HEK293 (cell line): ENCODE results near the gene OR1F1.
A peak's percentile ranks its signal among the peaks of the same experiment; 100 is the strongest.

Source experiments
- BCL6B ChIP-seq: fragments of 450-650 bp; formaldehyde crosslinking; IDR thresholded peaks from 2 replicates; pipeline ENCODE4 v1.5.1; 2017; ENCODE audit warnings: missing biosample characterization, missing genetic modification characterization
- GLIS2 ChIP-seq: fragments of 450-650 bp; formaldehyde crosslinking; IDR thresholded peaks from 2 replicates; pipeline ENCODE4 v1.5.1; 2016; ENCODE audit warnings: missing biosample characterization, missing genetic modification characterization
- INSM2 ChIP-seq: fragments of 450-650 bp; formaldehyde crosslinking; IDR thresholded peaks from 2 replicates; pipeline ENCODE4 v1.5.1; 2016; ENCODE audit warnings: missing biosample characterization, missing genetic modification characterization
- MEIS1 ChIP-seq: sonication (generic); formaldehyde crosslinking; IDR thresholded peaks from 2 replicates; pipeline ENCODE4 v1.8.1; 2022; ENCODE audit warnings: missing genetic modification reagents, mild to moderate bottlenecking, borderline replicate concordance
- OSR2 ChIP-seq: fragments of 450-650 bp; formaldehyde crosslinking; IDR thresholded peaks from 2 replicates; pipeline ENCODE4 v1.5.1; 2016; ENCODE audit warnings: missing biosample characterization, missing genetic modification characterization
- PRDM1 ChIP-seq: fragments of 450-650 bp; formaldehyde crosslinking; IDR thresholded peaks from 2 replicates; pipeline ENCODE4; 2016; ENCODE audit warnings: missing biosample characterization, missing genetic modification characterization
- PRDM2 ChIP-seq: fragments of 450-650 bp; formaldehyde crosslinking; IDR thresholded peaks from 2 replicates; pipeline ENCODE4 v1.5.1; 2016; ENCODE audit warnings: missing biosample characterization, missing genetic modification characterization, borderline replicate concordance
- TSHZ1 ChIP-seq: fragments of 450-650 bp; formaldehyde crosslinking; IDR thresholded peaks from 2 replicates; pipeline ENCODE4 v1.5.1; 2016; ENCODE audit warnings: missing biosample characterization, missing genetic modification characterization, borderline replicate concordance
- ZBTB10 ChIP-seq: fragments of 450-650 bp; formaldehyde crosslinking; IDR thresholded peaks from 2 replicates; pipeline ENCODE4 v1.5.1; 2016; ENCODE audit warnings: missing biosample characterization, missing genetic modification characterization
- ZFP3 ChIP-seq: fragments of 450-650 bp; formaldehyde crosslinking; IDR thresholded peaks from 2 replicates; pipeline ENCODE4 v1.5.1; 2016; ENCODE audit warnings: low read depth, missing biosample characterization, missing genetic modification characterization
- ZNF175 ChIP-seq: fragments of 450-650 bp; formaldehyde crosslinking; IDR thresholded peaks from 2 replicates; pipeline ENCODE4 v1.5.1; 2016; ENCODE audit warnings: missing biosample characterization, missing genetic modification characterization
- ZNF214 ChIP-seq: fragments of 450-650 bp; formaldehyde crosslinking; IDR thresholded peaks from 2 replicates; pipeline ENCODE4 v1.5.1; 2017; ENCODE audit warnings: missing biosample characterization, mild to moderate bottlenecking, missing genetic modification characterization, borderline replicate concordance
- ZNF223 ChIP-seq: fragments of 450-650 bp; formaldehyde crosslinking; IDR thresholded peaks from 2 replicates; pipeline ENCODE4 v1.5.1; 2016; ENCODE audit warnings: missing biosample characterization, missing genetic modification characterization
- ZNF350 ChIP-seq: fragments of 450-650 bp; formaldehyde crosslinking; IDR thresholded peaks from 2 replicates; pipeline ENCODE4 v1.5.0; 2017; ENCODE audit warnings: missing biosample characterization, mild to moderate bottlenecking, missing genetic modification characterization
- ZNF394 ChIP-seq: fragments of 450-650 bp; formaldehyde crosslinking; IDR thresholded peaks from 2 replicates; pipeline ENCODE4 v1.5.1; 2016; ENCODE audit warnings: missing biosample characterization, missing genetic modification characterization, mild to moderate bottlenecking, moderate library complexity, borderline replicate concordance
- ZNF433 ChIP-seq: fragments of 450-650 bp; formaldehyde crosslinking; IDR thresholded peaks from 2 replicates; pipeline ENCODE4 v1.5.1; 2016; ENCODE audit warnings: missing biosample characterization, missing genetic modification characterization, low read depth
- ZNF48 ChIP-seq: fragments of 450-650 bp; formaldehyde crosslinking; IDR thresholded peaks from 2 replicates; pipeline ENCODE4 v1.5.1; 2016; ENCODE audit warnings: missing biosample characterization, missing genetic modification characterization
- ZNF600 ChIP-seq: fragments of 450-650 bp; formaldehyde crosslinking; IDR thresholded peaks from 2 replicates; pipeline ENCODE4 v1.5.1; 2016; ENCODE audit warnings: missing biosample characterization, missing genetic modification characterization
- ZNF623 ChIP-seq: fragments of 450-650 bp; formaldehyde crosslinking; IDR thresholded peaks from 2 replicates; pipeline ENCODE4 v1.5.1; 2016; ENCODE audit warnings: missing biosample characterization, missing genetic modification characterization
- ZNF624 ChIP-seq: fragments of 450-650 bp; formaldehyde crosslinking; IDR thresholded peaks from 2 replicates; pipeline ENCODE4 v1.5.1; 2017; ENCODE audit warnings: missing biosample characterization, missing genetic modification characterization
- ZNF660 ChIP-seq: fragments of 450-650 bp; IDR thresholded peaks from 2 replicates; pipeline ENCODE4 v1.5.1; 2018; ENCODE audit warnings: missing biosample characterization, mild to moderate bottlenecking, missing genetic modification characterization
- ZNF747 ChIP-seq: fragments of 450-650 bp; formaldehyde crosslinking; IDR thresholded peaks from 2 replicates; pipeline ENCODE4 v1.5.1; 2016; ENCODE audit warnings: missing biosample characterization, missing genetic modification characterization
- ZSCAN4 ChIP-seq: fragments of 450-650 bp; formaldehyde crosslinking; IDR thresholded peaks from 2 replicates; pipeline ENCODE4 v1.5.1; 2017; ENCODE audit warnings: missing biosample characterization, missing genetic modification characterization

Gene OR1F1

GRCh38 chr16:3152277-3152990 lies 35.6 kb upstream of the OR1F1 start (continued):
- TF ChIP-seq ZBTB10 (tag by site-specific recombination): peak; percentile 37; the same call in 1 of the 2 replicates
- TF ChIP-seq ZNF214: no peak
- peak; percentile 100 for TF ChIP-seq ZNF600 (tag by site-specific recombination)
- TF ChIP-seq PRDM2 (tag by site-specific recombination): no peak
- 0 out of 2 replicates have a peak, but pooled peaks have one; percentile 14 for TF ChIP-seq ZNF623
- peak; percentile 48 for TF ChIP-seq OSR2 (tag by site-specific recombination)
- no peak for TF ChIP-seq BCL6B (tag by site-specific recombination)
- peak; percentile 64 for TF ChIP-seq PRDM1 (tag by site-specific recombination)
- TF ChIP-seq ZNF175: no peak
- peak; percentile 68; the same call in 1 of the 2 replicates for TF ChIP-seq TSHZ1 (tag by site-specific recombination)
- TF ChIP-seq ZNF433 (tag by site-specific recombination): no peak
- TF ChIP-seq ZNF48 (tag by site-specific recombination): no peak
- no peak for TF ChIP-seq ZNF747
- peak; percentile 67 for TF ChIP-seq GLIS2 (tag by site-specific recombination)
- TF ChIP-seq ZNF394: peak; percentile 82
- TF ChIP-seq ZNF660 (tag by site-specific recombination): peak; percentile 99; the same call in 1 of the 2 replicates
- TF ChIP-seq MEIS1 (CRISPR knock-in tag): no peak
- no peak for TF ChIP-seq ZNF624 (tag by site-specific recombination)
- TF ChIP-seq ZFP3 (tag by site-specific recombination): no peak; the same call in 1 of the 2 replicates
- TF ChIP-seq INSM2 (tag by site-specific recombination): peak; percentile 78; the same call in 1 of the 2 replicates
- TF ChIP-seq ZNF350 (tag by site-specific recombination): no peak
- TF ChIP-seq ZNF223 (tag by site-specific recombination): no peak
- TF ChIP-seq ZSCAN4 (tag by site-specific recombination): peak; percentile 80
